Measurements from ENCODE around the gene TTN. TPM values are rescaled to one million over a fixed set of nuclear protein-coding genes. Genes with fewer than 3 reads are reported as not detected.

The TTN gene
- total RNA-seq, 1 experiment from 2014 or later, result 0.13 TPM

DNA sequence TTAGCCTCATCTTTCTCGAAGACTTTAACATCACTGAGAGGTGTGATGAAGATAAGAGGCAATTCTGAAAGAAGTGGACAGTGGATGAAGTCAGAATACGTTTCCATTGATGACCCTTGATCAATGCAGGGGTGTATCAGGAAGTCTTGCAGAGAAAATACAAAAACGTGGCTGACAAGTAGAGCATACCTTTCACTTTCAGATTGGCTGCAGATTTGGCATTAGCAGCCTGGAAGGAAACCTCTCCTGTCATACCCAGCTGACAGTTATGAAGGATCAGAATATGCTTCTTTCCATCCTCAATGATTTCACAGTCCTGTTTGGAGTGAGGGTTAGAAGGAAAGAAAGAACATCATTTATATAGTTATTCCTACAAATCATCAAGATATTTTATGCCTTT lies 174.5 kb downstream of the TTN start:
- H3K9me3 ChIP-seq (ENCODE audit: control insufficient read depth, insufficient read depth, low read depth, low read length), result no peaks in the 10 kb centered on the region
- H3K27me3 ChIP-seq (ENCODE audit: control insufficient read depth, insufficient read depth, low read length), result peaks cover 11% of the 10 kb centered on the region
- ChIA-PET POLR2A (no interaction called here), CTCF (no interaction called here)
- BruUV-seq (replicated peaks), result no TSS peak
- no peaks in the 10 kb centered on the region for H3K36me3 ChIP-seq (ENCODE audit: control insufficient read depth, insufficient read depth, low read length)
- in situ Hi-C loops (cut with HindIII; ENCODE audit: low pct_unique_long_range_greater_than_20kb, low sequenced_read_pairs), result no loop called here
- no peak for ATAC-seq
- H3K27ac ChIP-seq (ENCODE audit: low read length), result no peak overlapping the region
- intact Hi-C loops (cut with micrococcal nuclease; ENCODE audit: unreplicated experiment), result no loop called here
- DNase-seq (ENCODE audit: low read depth, low spot score), result no peak
- TF ChIP-seq, protein P1, sequence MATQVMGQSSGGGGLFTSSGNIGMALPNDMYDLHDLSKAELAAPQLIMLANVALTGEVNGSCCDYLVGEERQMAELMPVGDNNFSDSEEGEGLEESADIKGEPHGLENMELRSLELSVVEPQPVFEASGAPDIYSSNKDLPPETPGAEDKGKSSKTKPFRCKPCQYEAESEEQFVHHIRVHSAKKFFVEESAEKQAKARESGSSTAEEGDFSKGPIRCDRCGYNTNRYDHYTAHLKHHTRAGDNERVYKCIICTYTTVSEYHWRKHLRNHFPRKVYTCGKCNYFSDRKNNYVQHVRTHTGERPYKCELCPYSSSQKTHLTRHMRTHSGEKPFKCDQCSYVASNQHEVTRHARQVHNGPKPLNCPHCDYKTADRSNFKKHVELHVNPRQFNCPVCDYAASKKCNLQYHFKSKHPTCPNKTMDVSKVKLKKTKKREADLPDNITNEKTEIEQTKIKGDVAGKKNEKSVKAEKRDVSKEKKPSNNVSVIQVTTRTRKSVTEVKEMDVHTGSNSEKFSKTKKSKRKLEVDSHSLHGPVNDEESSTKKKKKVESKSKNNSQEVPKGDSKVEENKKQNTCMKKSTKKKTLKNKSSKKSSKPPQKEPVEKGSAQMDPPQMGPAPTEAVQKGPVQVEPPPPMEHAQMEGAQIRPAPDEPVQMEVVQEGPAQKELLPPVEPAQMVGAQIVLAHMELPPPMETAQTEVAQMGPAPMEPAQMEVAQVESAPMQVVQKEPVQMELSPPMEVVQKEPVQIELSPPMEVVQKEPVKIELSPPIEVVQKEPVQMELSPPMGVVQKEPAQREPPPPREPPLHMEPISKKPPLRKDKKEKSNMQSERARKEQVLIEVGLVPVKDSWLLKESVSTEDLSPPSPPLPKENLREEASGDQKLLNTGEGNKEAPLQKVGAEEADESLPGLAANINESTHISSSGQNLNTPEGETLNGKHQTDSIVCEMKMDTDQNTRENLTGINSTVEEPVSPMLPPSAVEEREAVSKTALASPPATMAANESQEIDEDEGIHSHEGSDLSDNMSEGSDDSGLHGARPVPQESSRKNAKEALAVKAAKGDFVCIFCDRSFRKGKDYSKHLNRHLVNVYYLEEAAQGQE (IDR thresholded peaks at IDR 0.05; ENCODE audit: insufficient read depth in 1 of 2, low read depth in 2 of 2, low read length in 1 of 2), result no peak
- TF ChIP-seq POLR2AphosphoS5 (IDR thresholded peaks at IDR 0.05; ENCODE audit: low read depth, low read length) (no peak), TCF7L2 (IDR thresholded peaks at IDR 0.05; ENCODE audit: low read depth, low read length) (no peak), SIN3A (IDR thresholded peaks at IDR 0.05; ENCODE audit: borderline replicate concordance, insufficient read depth, low read depth, low read length) (no peak)
- TF ChIP-seq, protein P2, sequence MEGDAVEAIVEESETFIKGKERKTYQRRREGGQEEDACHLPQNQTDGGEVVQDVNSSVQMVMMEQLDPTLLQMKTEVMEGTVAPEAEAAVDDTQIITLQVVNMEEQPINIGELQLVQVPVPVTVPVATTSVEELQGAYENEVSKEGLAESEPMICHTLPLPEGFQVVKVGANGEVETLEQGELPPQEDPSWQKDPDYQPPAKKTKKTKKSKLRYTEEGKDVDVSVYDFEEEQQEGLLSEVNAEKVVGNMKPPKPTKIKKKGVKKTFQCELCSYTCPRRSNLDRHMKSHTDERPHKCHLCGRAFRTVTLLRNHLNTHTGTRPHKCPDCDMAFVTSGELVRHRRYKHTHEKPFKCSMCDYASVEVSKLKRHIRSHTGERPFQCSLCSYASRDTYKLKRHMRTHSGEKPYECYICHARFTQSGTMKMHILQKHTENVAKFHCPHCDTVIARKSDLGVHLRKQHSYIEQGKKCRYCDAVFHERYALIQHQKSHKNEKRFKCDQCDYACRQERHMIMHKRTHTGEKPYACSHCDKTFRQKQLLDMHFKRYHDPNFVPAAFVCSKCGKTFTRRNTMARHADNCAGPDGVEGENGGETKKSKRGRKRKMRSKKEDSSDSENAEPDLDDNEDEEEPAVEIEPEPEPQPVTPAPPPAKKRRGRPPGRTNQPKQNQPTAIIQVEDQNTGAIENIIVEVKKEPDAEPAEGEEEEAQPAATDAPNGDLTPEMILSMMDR (IDR thresholded peaks at IDR 0.05), result no peak
- H3K4me3 ChIP-seq (ENCODE audit: low read depth in 2 of 2, low read length in 2 of 2), result no peak overlapping the region
- no peaks in the 10 kb centered on the region for H3K4me1 ChIP-seq (ENCODE audit: control insufficient read depth, insufficient read depth, low read length)

DNA sequence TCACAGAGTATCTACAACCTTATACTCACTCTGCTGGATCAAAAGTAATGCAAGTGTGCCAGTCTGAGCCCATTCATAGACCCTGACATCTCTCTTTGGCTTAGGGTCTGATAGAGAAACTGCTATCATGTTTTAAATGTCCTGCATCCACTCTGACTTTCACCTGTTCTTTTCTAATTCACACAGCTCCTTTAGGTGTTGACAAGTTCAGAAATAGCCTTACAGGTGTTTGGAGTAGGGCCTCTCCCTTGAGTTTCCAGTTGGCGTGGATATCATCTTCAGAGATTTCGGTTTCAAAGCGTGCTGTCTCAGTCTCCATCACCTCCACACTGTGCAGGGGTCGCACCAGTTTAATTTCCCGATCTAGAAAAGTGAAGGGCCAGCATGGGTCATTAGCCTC lies 176.6 kb downstream of the TTN start:
- Histone ChIP-seq H3K27ac (ENCODE audit: low read length) (no peak overlapping the region), H3K27me3 (ENCODE audit: control insufficient read depth, insufficient read depth, low read length) (peaks cover 14% of the 10 kb centered on the region), H3K4me1 (ENCODE audit: control insufficient read depth, insufficient read depth, low read length) (no peaks in the 10 kb centered on the region), H3K9me3 (ENCODE audit: control insufficient read depth, insufficient read depth, low read depth, low read length) (no peaks in the 10 kb centered on the region), H3K36me3 (ENCODE audit: control insufficient read depth, insufficient read depth, low read length) (no peaks in the 10 kb centered on the region), H3K4me3 (ENCODE audit: low read depth in 2 of 2, low read length in 2 of 2) (no peak overlapping the region)
- DNase-seq (ENCODE audit: low read depth, low spot score) (no peak), ATAC-seq (no peak)
- TF ChIP-seq TCF7L2 (IDR thresholded peaks at IDR 0.05; ENCODE audit: low read depth, low read length) (no peak), SIN3A (IDR thresholded peaks at IDR 0.05; ENCODE audit: borderline replicate concordance, insufficient read depth, low read depth, low read length) (no peak), POLR2AphosphoS5 (IDR thresholded peaks at IDR 0.05; ENCODE audit: low read depth, low read length) (no peak)
- TF ChIP-seq, protein P2 (IDR thresholded peaks at IDR 0.05), result no peak
- TF ChIP-seq, protein P1 (IDR thresholded peaks at IDR 0.05; ENCODE audit: insufficient read depth in 1 of 2, low read depth in 2 of 2, low read length in 1 of 2), result no peak
- no TSS peak for BruUV-seq (replicated peaks)
- intact Hi-C loops (cut with micrococcal nuclease; ENCODE audit: unreplicated experiment), result no loop called here
- in situ Hi-C loops (cut with HindIII; ENCODE audit: low pct_unique_long_range_greater_than_20kb, low sequenced_read_pairs), result no loop called here
- POLR2A ChIA-PET, result no interaction called here
- CTCF ChIA-PET, result no interaction called here

Measured in Panc1 (cell line).